CD4-positive, alpha-beta T cell treated with Interleukin-2 at 100 ng/mL for 4 hours (primary cell): ENCODE measurements around the gene RAB6B.

ENCODE experiments used
- DNase-seq: peaks from one replicate; pipeline ENCODE4 v3.0.0-alpha.2; 2020; ENCODE audit warnings: low spot score

RAB6B gene

GRCh38 chr3:133930341-133930933, 34.8 kb upstream of the RAB6B start:
- no peak for DNase-seq

GRCh38 chr3:133928903-133929607, 33.4 kb upstream of the RAB6B start:
- DNase-seq, result no peak

- no peak for DNase-seq
These were observed 32.6 kb upstream of the RAB6B start for GRCh38 chr3:133928136-133928893.

GRCh38 chr3:133927540-133928066, 31.9 kb upstream of the RAB6B start:
- peak; percentile 63 for DNase-seq

GRCh38 chr3:133926736-133927539, 31.3 kb upstream of the RAB6B start:
- DNase-seq, result no peak

GRCh38 chr3:133925960-133926735, 30.5 kb upstream of the RAB6B start:
- no peak for DNase-seq

GRCh38 chr3:133924041-133924440, 28.4 kb upstream of the RAB6B start:
- DNase-seq, result no peak

GRCh38 chr3:133921592-133921991, 25.9 kb upstream of the RAB6B start:
- DNase-seq, result no peak

- no peak for DNase-seq
These were observed 21.5 kb upstream of the RAB6B start for GRCh38 chr3:133917144-133917543.

- no peak for DNase-seq
These were observed 20.3 kb upstream of the RAB6B start for GRCh38 chr3:133915685-133916658.

GRCh38 chr3:133914839-133915600, 19.3 kb upstream of the RAB6B start:
- DNase-seq, result no peak

GRCh38 chr3:133910422-133910821, 14.7 kb upstream of the RAB6B start:
- DNase-seq, result no peak

- no peak for DNase-seq
These were observed 9.7 kb upstream of the RAB6B start for GRCh38 chr3:133905376-133905775.

GRCh38 chr3:133901847-133902246, 6.2 kb upstream of the RAB6B start:
- no peak for DNase-seq

- no peak for DNase-seq
These were observed 5.4 kb upstream of the RAB6B start for GRCh38 chr3:133901083-133901482.

GRCh38 chr3:133899311-133899710, 3.6 kb upstream of the RAB6B start:
- no peak for DNase-seq

GRCh38 chr3:133897547-133897946, 1.9 kb upstream of the RAB6B start:
- no peak for DNase-seq

GRCh38 chr3:133896002-133896761, 500 bp upstream of the RAB6B start:
- DNase-seq, result no peak
